ENCODE measurements around the gene CAMTA1. TPM values are rescaled to one million over a fixed set of nuclear protein-coding genes. Genes with fewer than 3 reads are reported as not detected.

Gene CAMTA1
- polyA plus RNA-seq, 1 experiment, result 23.1 TPM

DNA sequence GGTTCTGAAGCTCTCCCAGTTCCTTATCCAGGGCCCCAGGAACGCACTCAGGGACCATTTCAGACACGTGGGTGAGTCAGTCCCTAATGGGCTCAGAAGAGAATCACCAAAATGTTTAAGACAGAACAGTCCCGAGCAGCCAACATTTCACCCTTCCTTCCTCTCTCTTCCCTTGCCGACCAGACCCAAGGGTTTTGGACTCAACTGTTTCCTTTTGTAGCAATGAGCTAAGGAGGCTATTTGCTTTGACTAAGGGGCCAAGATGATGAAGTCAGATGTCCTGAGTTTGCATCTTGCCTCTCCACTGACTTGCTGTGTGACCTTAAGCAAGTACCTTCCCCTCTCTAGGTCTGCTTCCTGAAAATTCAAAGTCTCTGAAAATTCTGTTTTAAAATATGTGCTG is 513.5 kb downstream of the CAMTA1 start:
- DNase-seq (ENCODE audit: low read depth), result peak; percentile 15
- CTCF ChIA-PET, result interaction anchor here (0.6 to 1.2 kb wide), 2 partner anchors 155 to 1387 kb away, joined by 3 to 5 read pairs; no protein-coding TSS in a partner anchor
- TF ChIP-seq CTCF (IDR thresholded peaks at IDR 0.05; ENCODE audit: insufficient read depth, low read depth, low read length), result no peak
- no peaks in the 10 kb centered on the region for H3K36me3 ChIP-seq (ENCODE audit: control insufficient read depth, insufficient read depth, low read length)
- no peaks in the 10 kb centered on the region for H3K27me3 ChIP-seq (ENCODE audit: control insufficient read depth, insufficient read depth, low read length)
- H3K4me3 ChIP-seq (ENCODE audit: low read depth, low read length), result no peak overlapping the region
- POLR2A ChIA-PET, result no interaction called here

GRCh38 chr1:7299329-7299799 is 514.1 kb downstream of the CAMTA1 start:
- TF ChIP-seq CTCF (IDR thresholded peaks at IDR 0.05; ENCODE audit: insufficient read depth, low read depth, low read length), result no peak
- H3K4me3 ChIP-seq (ENCODE audit: low read depth, low read length), result no peak overlapping the region
- H3K27me3 ChIP-seq (ENCODE audit: control insufficient read depth, insufficient read depth, low read length), result no peaks in the 10 kb centered on the region
- ChIA-PET POLR2A (no interaction called here), CTCF (interaction anchor here (1.2 kb wide), 1 partner anchor 155 kb away, joined by 3 read pairs; no protein-coding TSS in a partner anchor)
- no peaks in the 10 kb centered on the region for H3K36me3 ChIP-seq (ENCODE audit: control insufficient read depth, insufficient read depth, low read length)
- peak; percentile 90 for DNase-seq (ENCODE audit: low read depth)

DNA sequence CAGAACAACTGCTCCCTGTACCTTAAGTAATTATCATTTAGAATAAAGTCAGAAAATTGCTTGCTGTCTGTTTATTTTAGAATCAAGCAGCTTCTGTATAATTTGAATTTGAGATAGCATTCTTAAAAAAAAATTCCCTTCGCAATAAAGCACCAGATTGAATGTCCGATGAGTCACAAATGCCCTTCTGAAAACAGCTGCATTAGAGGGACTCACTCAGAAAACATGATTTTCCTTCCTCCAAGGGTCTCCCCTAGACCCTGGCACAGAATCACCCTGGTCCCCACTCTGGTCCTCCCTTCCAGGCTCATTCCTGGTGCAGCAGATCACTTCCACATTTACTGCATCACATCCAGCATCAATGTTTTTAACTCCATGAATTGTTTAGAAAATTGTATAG is 514.7 kb downstream of the CAMTA1 start:
- no peaks in the 10 kb centered on the region for H3K36me3 ChIP-seq (ENCODE audit: control insufficient read depth, insufficient read depth, low read length)
- no peaks in the 10 kb centered on the region for H3K27me3 ChIP-seq (ENCODE audit: control insufficient read depth, insufficient read depth, low read length)
- no peak overlapping the region for H3K4me3 ChIP-seq (ENCODE audit: low read depth, low read length)
- DNase-seq (ENCODE audit: low read depth), result peak; percentile 46
- ChIA-PET CTCF (interaction anchor here (1.2 kb wide), 1 partner anchor 18 kb away, joined by 3 read pairs; no protein-coding TSS in a partner anchor), POLR2A (no interaction called here)
- no peak for TF ChIP-seq CTCF (IDR thresholded peaks at IDR 0.05; ENCODE audit: insufficient read depth, low read depth, low read length)

GRCh38 chr1:7300893-7301663 is 515.8 kb downstream of the CAMTA1 start:
- POLR2A ChIA-PET, result no interaction called here
- CTCF ChIA-PET, result interaction anchor here (0.6 to 1.2 kb wide), 3 partner anchors 19 to 141 kb away, joined by 3 read pairs; no protein-coding TSS in a partner anchor

More at GRCh38 chr1:7300893-7301663, 515.8 kb downstream of the CAMTA1 start:
- no peaks in the 10 kb centered on the region for H3K27me3 ChIP-seq (ENCODE audit: control insufficient read depth, insufficient read depth, low read length)
- H3K4me3 ChIP-seq (ENCODE audit: low read depth, low read length), result no peak overlapping the region
- peak; percentile 74 for DNase-seq (ENCODE audit: low read depth)
- no peak for TF ChIP-seq CTCF (IDR thresholded peaks at IDR 0.05; ENCODE audit: insufficient read depth, low read depth, low read length)
- no peaks in the 10 kb centered on the region for H3K36me3 ChIP-seq (ENCODE audit: control insufficient read depth, insufficient read depth, low read length)
